Measurements from ENCODE around the gene ESPN.

DNA sequence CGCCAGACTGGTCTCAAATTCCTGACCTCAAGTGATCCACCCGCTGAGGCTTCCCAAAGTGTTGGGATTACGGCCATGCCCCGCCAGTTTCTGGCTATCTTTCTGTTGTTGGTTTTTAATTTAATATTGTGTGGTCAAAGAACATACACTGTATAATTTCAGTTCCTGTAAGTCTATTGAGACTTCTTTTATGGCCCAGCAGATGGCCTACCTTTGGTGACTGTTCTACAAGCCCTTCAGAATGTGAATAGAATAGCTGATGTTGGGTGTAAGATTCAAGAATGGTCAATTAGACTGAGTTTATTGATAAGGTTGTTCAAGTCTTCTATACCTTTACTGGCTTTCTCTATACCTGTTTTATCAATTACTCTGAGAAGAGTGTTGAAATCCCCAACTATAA lies 15.5 kb upstream of the ESPN start:
- TF ChIP-seq POLR2A (IDR thresholded peaks at IDR 0.05) (no peak), POLR2AphosphoS5 (IDR thresholded peaks at IDR 0.05) (no peak)
- TF ChIP-seq, protein P1, sequence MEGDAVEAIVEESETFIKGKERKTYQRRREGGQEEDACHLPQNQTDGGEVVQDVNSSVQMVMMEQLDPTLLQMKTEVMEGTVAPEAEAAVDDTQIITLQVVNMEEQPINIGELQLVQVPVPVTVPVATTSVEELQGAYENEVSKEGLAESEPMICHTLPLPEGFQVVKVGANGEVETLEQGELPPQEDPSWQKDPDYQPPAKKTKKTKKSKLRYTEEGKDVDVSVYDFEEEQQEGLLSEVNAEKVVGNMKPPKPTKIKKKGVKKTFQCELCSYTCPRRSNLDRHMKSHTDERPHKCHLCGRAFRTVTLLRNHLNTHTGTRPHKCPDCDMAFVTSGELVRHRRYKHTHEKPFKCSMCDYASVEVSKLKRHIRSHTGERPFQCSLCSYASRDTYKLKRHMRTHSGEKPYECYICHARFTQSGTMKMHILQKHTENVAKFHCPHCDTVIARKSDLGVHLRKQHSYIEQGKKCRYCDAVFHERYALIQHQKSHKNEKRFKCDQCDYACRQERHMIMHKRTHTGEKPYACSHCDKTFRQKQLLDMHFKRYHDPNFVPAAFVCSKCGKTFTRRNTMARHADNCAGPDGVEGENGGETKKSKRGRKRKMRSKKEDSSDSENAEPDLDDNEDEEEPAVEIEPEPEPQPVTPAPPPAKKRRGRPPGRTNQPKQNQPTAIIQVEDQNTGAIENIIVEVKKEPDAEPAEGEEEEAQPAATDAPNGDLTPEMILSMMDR (IDR thresholded peaks at IDR 0.05) = no peak

All from upper lobe of left lung (tissue), 4 donors.